Fibroblast of skin of right quadriceps (primary cell): ENCODE results near the gene CSNK1E.
A peak's percentile ranks its signal among the peaks of the same experiment; 100 is the strongest.

Experiments used
- DNase-seq: peaks from one replicate; pipeline ENCODE4 v3.0.0-alpha.2; 2013

Gene CSNK1E

GRCh38 chr22:38305471-38306448, 11.5 kb downstream of the CSNK1E start:
- peak; percentile 73 for DNase-seq

GRCh38 chr22:38304526-38304925, 12.7 kb downstream of the CSNK1E start:
- DNase-seq = no peak

GRCh38 chr22:38303974-38304373, 13.3 kb downstream of the CSNK1E start:
- no peak for DNase-seq

- DNase-seq = no peak
Measured at GRCh38 chr22:38302906-38303305, 14.3 kb downstream of the CSNK1E start.

- no peak for DNase-seq
Measured at GRCh38 chr22:38300946-38301345, 16.3 kb downstream of the CSNK1E start.

- no peak for DNase-seq
Measured at GRCh38 chr22:38300197-38300945, 16.9 kb downstream of the CSNK1E start.

- no peak for DNase-seq
Measured at GRCh38 chr22:38299770-38300102, 17.5 kb downstream of the CSNK1E start.

- peak; percentile 79 for DNase-seq
Measured at GRCh38 chr22:38298312-38299005, 18.8 kb downstream of the CSNK1E start.

- DNase-seq = no peak
Measured at GRCh38 chr22:38296372-38296771, 20.9 kb downstream of the CSNK1E start.

GRCh38 chr22:38295863-38296262, 21.4 kb downstream of the CSNK1E start:
- DNase-seq = no peak

GRCh38 chr22:38295339-38295738, 21.9 kb downstream of the CSNK1E start:
- DNase-seq = no peak

- no peak for DNase-seq
Measured at GRCh38 chr22:38294193-38294592, 23.0 kb downstream of the CSNK1E start.

GRCh38 chr22:38292694-38293093, 24.5 kb downstream of the CSNK1E start:
- DNase-seq = no peak

- DNase-seq = no peak
Measured at GRCh38 chr22:38291201-38291777, 25.9 kb downstream of the CSNK1E start.

- no peak for DNase-seq
Measured at GRCh38 chr22:38290347-38290746, 26.9 kb downstream of the CSNK1E start.

GRCh38 chr22:38289583-38290082, 27.6 kb downstream of the CSNK1E start:
- DNase-seq = no peak

GRCh38 chr22:38286915-38287669, 30.1 kb downstream of the CSNK1E start:
- DNase-seq = no peak

GRCh38 chr22:38285018-38285417, 32.2 kb downstream of the CSNK1E start:
- DNase-seq = no peak

- peak; percentile 62 for DNase-seq
Measured at GRCh38 chr22:38284042-38284402, 33.2 kb downstream of the CSNK1E start.

GRCh38 chr22:38282397-38282796, 34.8 kb downstream of the CSNK1E start:
- no peak for DNase-seq

GRCh38 chr22:38276166-38276565, 41.1 kb downstream of the CSNK1E start:
- DNase-seq = no peak
